HepG2 (cell line): ENCODE results near the gene MTCL1. TPM values are rescaled to one million over a fixed set of nuclear protein-coding genes. Genes with fewer than 3 reads are reported as not detected.
A peak's percentile ranks its signal among the peaks of the same experiment; 100 is the strongest.

Source experiments
- CBX2 ChIP-seq, 2 experiments: fragments of 200-600 bp in 1 of 2; sonication (generic); formaldehyde crosslinking in 1 of 2; IDR thresholded peaks; 2 replicates each; pipeline versions ENCODE4 v1.7.0 to v1.8.1; 2018 to 2022; ENCODE audit warnings: low read depth in 2 of 2, low read length in 1 of 2, mild to moderate bottlenecking in 1 of 2, missing genetic modification reagents in 1 of 2
- CBX5 ChIP-seq: sonication (generic); formaldehyde crosslinking; IDR thresholded peaks from 2 replicates; pipeline ENCODE4 v1.4.0; 2020; ENCODE audit warnings: missing genetic modification reagents, borderline replicate concordance
- FLYWCH1 ChIP-seq: sonication (generic); formaldehyde crosslinking; IDR thresholded peaks from 2 replicates; pipeline ENCODE4 v1.8.1; 2023; ENCODE audit warnings: mild to moderate bottlenecking, missing genetic modification reagents
- GTF2F1 ChIP-seq: fragments of 150-350 bp; IDR thresholded peaks from 2 replicates; pipeline ENCODE4 v1.6.1; 2014; ENCODE audit warnings: low read length
- IKZF4 ChIP-seq: sonication (generic); formaldehyde crosslinking; IDR thresholded peaks from 2 replicates; pipeline ENCODE4 v1.5.1; 2020; ENCODE audit warnings: borderline replicate concordance, mild to moderate bottlenecking, low read depth, missing genetic modification reagents; ENCODE audit errors: not compliant biosample characterization
- MBD4 ChIP-seq: IDR thresholded peaks from 2 replicates; pipeline ENCODE4 v1.6.1; 2012; ENCODE audit warnings: low read length, inconsistent platforms, borderline replicate concordance
- TRIM24 ChIP-seq: sonication (generic); formaldehyde crosslinking; IDR thresholded peaks from 2 replicates; pipeline ENCODE4 v1.8.0; 2022; ENCODE audit warnings: mild to moderate bottlenecking, missing genetic modification reagents
- ZNF446 ChIP-seq: sonication (generic); formaldehyde crosslinking; IDR thresholded peaks from 2 replicates; pipeline ENCODE4 v1.5.0; 2020; ENCODE audit warnings: mild to moderate bottlenecking, missing genetic modification reagents
- ZNF616 ChIP-seq: sonication (generic); formaldehyde crosslinking; IDR thresholded peaks from 2 replicates; pipeline ENCODE4 v1.5.0; 2020; ENCODE audit warnings: low read depth, mild to moderate bottlenecking, missing genetic modification reagents
- polyA plus RNA-seq, 8 experiments: library from polyadenylated mRNA; depleted of rRNA in 3 of 8; stranded (reverse) in 7 of 8; unstranded in 1 of 8; fragments of >200 nt; fragmentation: Illumina TruSeq in 4 of 8; extraction: Trizol in 4 of 8; gene quantifications; 2 replicates each; pipeline versions ENCODE4 v1.2.1 to v1.2.3, GENCODE V29; 2011 to 2016; ENCODE audit warnings: low read depth in 4 of 8, missing spikeins in 1 of 8, mixed read lengths in 1 of 8; ENCODE audit not compliant: insufficient read depth in 1 of 8
- total RNA-seq, 5 experiments: library from RNA; depleted of rRNA; stranded (reverse); fragments of >200 nt; fragmentation: Illumina TruSeq; extraction: Trizol; gene quantifications; 2 replicates each; pipeline ENCODE4 v1.2.3, GENCODE V29; 2016; ENCODE audit warnings: low read depth in 1 of 5
- TF ChIP-seq, protein P1 (sequence below): sonication (generic); formaldehyde crosslinking; IDR thresholded peaks from 2 replicates; pipeline ENCODE4 v1.5.0; 2020; ENCODE audit warnings: mild to moderate bottlenecking, missing genetic modification reagents, borderline replicate concordance
- TF ChIP-seq, protein P2 (sequence below): conservative IDR thresholded peaks from 2 replicates; pipeline ENCODE4 v1.6.1; 2018; ENCODE audit warnings: missing genetic modification reagents
- TF ChIP-seq, protein P3 (sequence below): sonication (generic); formaldehyde crosslinking; IDR thresholded peaks from 2 replicates; pipeline ENCODE4 v1.5.1; 2020; ENCODE audit warnings: mild to moderate bottlenecking, missing genetic modification reagents
- TF ChIP-seq, protein P4 (sequence below): sonication (generic); formaldehyde crosslinking; IDR thresholded peaks from 2 replicates; pipeline ENCODE4 v1.5.1; 2020; ENCODE audit warnings: missing genetic modification reagents, mild to moderate bottlenecking, borderline replicate concordance

MTCL1 gene
- total and polyA plus RNA-seq, 2 of the 13 experiments (the other 11 are each of a cell fraction or from before 2014, with no cell fraction given): 3.1 to 3.2 TPM

DNA sequence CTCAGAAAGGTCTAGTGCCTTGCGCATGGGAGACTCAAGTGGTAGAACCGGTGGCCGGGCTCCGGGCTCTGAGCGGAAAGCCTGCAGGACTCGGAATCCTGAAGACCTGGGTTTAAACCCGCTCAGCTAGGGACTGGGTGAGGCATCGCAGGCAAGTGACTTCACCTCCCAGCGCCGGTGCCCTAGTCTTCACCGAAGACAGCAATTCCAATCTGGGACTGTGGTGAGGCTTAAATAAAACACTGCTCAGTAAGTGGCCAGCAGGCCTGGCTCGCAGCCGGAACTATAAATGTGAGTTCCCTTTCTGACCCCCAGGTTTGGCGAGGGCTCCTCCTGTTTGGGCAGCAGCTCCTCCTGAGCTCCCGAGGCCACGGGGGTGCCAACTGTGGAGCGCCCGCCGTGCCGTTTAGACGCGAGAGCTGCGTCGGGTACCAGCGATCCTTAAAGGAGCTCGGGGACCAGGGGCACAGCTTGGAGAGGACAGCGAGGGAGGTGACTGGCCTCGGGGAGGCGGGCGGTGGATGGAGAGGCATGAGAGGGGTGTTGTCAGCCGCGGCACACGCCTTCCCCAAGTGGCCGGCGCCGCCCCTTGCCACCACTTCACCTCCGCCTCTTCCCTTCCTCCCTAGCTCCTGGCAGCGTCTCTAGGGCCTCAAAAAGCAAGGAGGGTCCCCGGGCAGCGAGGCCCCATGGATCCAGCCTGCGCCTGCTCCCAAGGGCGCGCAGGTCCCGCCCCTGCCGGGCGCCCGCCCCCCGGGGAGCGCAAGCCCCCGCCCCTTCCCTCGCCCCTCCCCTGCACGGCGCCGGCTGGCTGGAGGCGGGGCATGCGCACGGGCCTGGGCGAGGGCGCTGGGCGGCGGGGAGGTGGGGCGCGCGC lies 757 bp upstream of the MTCL1 start (continued):
- TF ChIP-seq, protein P1, sequence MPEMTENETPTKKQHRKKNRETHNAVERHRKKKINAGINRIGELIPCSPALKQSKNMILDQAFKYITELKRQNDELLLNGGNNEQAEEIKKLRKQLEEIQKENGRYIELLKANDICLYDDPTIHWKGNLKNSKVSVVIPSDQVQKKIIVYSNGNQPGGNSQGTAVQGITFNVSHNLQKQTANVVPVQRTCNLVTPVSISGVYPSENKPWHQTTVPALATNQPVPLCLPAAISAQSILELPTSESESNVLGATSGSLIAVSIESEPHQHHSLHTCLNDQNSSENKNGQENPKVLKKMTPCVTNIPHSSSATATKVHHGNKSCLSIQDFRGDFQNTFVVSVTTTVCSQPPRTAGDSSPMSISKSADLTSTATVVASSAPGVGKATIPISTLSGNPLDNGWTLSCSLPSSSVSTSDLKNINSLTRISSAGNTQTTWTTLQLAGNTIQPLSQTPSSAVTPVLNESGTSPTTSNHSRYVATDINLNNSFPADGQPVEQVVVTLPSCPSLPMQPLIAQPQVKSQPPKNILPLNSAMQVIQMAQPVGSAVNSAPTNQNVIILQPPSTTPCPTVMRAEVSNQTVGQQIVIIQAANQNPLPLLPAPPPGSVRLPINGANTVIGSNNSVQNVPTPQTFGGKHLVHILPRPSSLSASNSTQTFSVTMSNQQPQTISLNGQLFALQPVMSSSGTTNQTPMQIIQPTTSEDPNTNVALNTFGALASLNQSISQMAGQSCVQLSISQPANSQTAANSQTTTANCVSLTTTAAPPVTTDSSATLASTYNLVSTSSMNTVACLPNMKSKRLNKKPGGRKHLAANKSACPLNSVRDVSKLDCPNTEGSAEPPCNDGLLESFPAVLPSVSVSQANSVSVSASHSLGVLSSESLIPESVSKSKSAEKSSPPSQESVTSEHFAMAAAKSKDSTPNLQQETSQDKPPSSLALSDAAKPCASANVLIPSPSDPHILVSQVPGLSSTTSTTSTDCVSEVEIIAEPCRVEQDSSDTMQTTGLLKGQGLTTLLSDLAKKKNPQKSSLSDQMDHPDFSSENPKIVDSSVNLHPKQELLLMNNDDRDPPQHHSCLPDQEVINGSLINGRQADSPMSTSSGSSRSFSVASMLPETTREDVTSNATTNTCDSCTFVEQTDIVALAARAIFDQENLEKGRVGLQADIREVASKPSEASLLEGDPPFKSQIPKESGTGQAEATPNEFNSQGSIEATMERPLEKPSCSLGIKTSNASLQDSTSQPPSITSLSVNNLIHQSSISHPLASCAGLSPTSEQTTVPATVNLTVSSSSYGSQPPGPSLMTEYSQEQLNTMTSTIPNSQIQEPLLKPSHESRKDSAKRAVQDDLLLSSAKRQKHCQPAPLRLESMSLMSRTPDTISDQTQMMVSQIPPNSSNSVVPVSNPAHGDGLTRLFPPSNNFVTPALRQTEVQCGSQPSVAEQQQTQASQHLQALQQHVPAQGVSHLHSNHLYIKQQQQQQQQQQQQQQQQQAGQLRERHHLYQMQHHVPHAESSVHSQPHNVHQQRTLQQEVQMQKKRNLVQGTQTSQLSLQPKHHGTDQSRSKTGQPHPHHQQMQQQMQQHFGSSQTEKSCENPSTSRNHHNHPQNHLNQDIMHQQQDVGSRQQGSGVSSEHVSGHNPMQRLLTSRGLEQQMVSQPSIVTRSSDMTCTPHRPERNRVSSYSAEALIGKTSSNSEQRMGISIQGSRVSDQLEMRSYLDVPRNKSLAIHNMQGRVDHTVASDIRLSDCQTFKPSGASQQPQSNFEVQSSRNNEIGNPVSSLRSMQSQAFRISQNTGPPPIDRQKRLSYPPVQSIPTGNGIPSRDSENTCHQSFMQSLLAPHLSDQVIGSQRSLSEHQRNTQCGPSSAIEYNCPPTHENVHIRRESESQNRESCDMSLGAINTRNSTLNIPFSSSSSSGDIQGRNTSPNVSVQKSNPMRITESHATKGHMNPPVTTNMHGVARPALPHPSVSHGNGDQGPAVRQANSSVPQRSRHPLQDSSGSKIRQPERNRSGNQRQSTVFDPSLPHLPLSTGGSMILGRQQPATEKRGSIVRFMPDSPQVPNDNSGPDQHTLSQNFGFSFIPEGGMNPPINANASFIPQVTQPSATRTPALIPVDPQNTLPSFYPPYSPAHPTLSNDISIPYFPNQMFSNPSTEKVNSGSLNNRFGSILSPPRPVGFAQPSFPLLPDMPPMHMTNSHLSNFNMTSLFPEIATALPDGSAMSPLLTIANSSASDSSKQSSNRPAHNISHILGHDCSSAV: no peak
- TF ChIP-seq FLYWCH1 (CRISPR knock-in tag) (no peak), IKZF4 (CRISPR knock-in tag) (no peak), CBX2 (IDR thresholded peaks at IDR 0.05; ENCODE audit: low read depth, low read length) (no peak), CBX2 (CRISPR knock-in tag; IDR thresholded peaks at IDR 0.05; ENCODE audit: low read depth) (no peak), MBD4 (no peak), CBX5 (no peak), TRIM24 (CRISPR knock-in tag) (no peak), ZNF446 (CRISPR knock-in tag) (peak; percentile 44; the same call in 1 of the 2 replicates), GTF2F1 (no peak), ZNF616 (CRISPR knock-in tag) (0 out of 2 replicates have a peak, but pooled peaks have one; percentile 51)
- TF ChIP-seq, protein P2, sequence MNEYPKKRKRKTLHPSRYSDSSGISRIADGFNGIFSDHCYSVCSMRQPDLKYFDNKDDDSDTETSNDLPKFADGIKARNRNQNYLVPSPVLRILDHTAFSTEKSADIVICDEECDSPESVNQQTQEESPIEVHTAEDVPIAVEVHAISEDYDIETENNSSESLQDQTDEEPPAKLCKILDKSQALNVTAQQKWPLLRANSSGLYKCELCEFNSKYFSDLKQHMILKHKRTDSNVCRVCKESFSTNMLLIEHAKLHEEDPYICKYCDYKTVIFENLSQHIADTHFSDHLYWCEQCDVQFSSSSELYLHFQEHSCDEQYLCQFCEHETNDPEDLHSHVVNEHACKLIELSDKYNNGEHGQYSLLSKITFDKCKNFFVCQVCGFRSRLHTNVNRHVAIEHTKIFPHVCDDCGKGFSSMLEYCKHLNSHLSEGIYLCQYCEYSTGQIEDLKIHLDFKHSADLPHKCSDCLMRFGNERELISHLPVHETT: no peak
- TF ChIP-seq, protein P3, sequence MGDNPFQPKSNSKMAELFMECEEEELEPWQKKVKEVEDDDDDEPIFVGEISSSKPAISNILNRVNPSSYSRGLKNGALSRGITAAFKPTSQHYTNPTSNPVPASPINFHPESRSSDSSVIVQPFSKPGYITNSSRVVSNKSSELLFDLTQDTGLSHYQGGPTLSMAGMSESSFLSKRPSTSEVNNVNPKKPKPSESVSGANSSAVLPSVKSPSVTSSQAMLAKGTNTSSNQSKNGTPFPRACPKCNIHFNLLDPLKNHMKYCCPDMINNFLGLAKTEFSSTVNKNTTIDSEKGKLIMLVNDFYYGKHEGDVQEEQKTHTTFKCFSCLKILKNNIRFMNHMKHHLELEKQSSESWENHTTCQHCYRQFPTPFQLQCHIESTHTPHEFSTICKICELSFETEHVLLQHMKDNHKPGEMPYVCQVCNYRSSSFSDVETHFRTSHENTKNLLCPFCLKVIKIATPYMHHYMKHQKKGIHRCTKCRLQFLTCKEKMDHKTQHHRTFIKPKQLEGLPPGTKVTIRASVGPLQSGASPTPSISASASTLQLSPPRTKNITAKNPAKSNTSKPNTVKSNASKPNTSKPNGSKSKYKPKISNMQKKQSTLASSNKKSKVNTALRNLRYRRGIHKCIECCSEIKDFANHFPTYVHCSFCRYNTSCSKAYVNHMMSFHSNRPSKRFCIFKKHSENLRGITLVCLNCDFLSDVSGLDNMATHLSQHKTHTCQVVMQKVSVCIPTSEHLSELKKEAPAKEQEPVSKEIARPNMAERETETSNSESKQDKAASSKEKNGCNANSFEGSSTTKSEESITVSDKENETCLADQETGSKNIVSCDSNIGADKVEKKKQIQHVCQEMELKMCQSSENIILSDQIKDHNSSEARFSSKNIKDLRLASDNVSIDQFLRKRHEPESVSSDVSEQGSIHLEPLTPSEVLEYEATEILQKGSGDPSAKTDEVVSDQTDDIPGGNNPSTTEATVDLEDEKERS: no peak
- TF ChIP-seq, protein P4, sequence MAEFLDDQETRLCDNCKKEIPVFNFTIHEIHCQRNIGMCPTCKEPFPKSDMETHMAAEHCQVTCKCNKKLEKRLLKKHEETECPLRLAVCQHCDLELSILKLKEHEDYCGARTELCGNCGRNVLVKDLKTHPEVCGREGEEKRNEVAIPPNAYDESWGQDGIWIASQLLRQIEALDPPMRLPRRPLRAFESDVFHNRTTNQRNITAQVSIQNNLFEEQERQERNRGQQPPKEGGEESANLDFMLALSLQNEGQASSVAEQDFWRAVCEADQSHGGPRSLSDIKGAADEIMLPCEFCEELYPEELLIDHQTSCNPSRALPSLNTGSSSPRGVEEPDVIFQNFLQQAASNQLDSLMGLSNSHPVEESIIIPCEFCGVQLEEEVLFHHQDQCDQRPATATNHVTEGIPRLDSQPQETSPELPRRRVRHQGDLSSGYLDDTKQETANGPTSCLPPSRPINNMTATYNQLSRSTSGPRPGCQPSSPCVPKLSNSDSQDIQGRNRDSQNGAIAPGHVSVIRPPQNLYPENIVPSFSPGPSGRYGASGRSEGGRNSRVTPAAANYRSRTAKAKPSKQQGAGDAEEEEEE: no peak
